Right renal cortex interstitium (tissue), 3 donors: ENCODE results near the gene GMPPA. TPM values are rescaled to one million over a fixed set of nuclear protein-coding genes. Genes with fewer than 3 reads are reported as not detected.

Experiments used
- DNase-seq, 3 donors: peaks; one replicate each; pipeline ENCODE4 v3.0.0-alpha.2; 2013; ENCODE audit warnings: low read depth in 3 of 3, low spot score in 2 of 3
- polyA plus RNA-seq, 3 donors: library from polyadenylated mRNA; unstranded; fragments of 120-200 nt; gene quantifications; one replicate each; pipeline ENCODE4 v1.2.1, GENCODE V29; 2013; ENCODE audit not compliant: insufficient read length in 3 of 3

Gene GMPPA
- polyA plus RNA-seq = 10 to 100 TPM; 32.0 to 37.8 (median 32.6) TPM

GRCh38 chr2:219498280-219499057 lies at the start of gene GMPPA:
TSS of gene GMPPA (plus strand) at chr2:219498891. CDS start at chr2:219499976, 1,085 bp downstream.
- peak; percentile 93 to 96 (median 95) for DNase-seq

- DNase-seq = no peak
Observed at GRCh38 chr2:219449609-219450008, 49.1 kb upstream of the GMPPA start.

GRCh38 chr2:219451661-219452360 lies 46.9 kb upstream of the GMPPA start:
- DNase-seq = no peak

- DNase-seq = no peak
Observed at GRCh38 chr2:219452361-219453317, 46.1 kb upstream of the GMPPA start.

GRCh38 chr2:219453671-219454590 lies 44.8 kb upstream of the GMPPA start:
- DNase-seq = no peak

GRCh38 chr2:219455581-219455980 lies 43.1 kb upstream of the GMPPA start:
- DNase-seq = no peak

- DNase-seq = no peak
Observed at GRCh38 chr2:219457784-219458369, 40.8 kb upstream of the GMPPA start.

- DNase-seq = no peak
Observed at GRCh38 chr2:219458996-219459395, 39.7 kb upstream of the GMPPA start.

GRCh38 chr2:219459460-219460311 lies 39.0 kb upstream of the GMPPA start:
- DNase-seq = no peak

- no peak for DNase-seq
Observed at GRCh38 chr2:219460424-219460926, 38.2 kb upstream of the GMPPA start.

GRCh38 chr2:219461047-219461514 lies 37.6 kb upstream of the GMPPA start:
- no peak for DNase-seq

GRCh38 chr2:219461669-219462068 lies 37.0 kb upstream of the GMPPA start:
- DNase-seq = no peak

GRCh38 chr2:219462349-219462748 lies 36.3 kb upstream of the GMPPA start:
- DNase-seq = no peak

- no peak for DNase-seq
Observed at GRCh38 chr2:219464286-219465032, 34.2 kb upstream of the GMPPA start.

GRCh38 chr2:219465659-219466561 lies 32.8 kb upstream of the GMPPA start:
- DNase-seq = no peak
